ENCODE results near the gene LRRC31. TPM values are rescaled to one million over a fixed set of nuclear protein-coding genes. Genes with fewer than 3 reads are reported as not detected.

The LRRC31 gene
- total and polyA plus RNA-seq, 12 donors = not detected

DNA sequence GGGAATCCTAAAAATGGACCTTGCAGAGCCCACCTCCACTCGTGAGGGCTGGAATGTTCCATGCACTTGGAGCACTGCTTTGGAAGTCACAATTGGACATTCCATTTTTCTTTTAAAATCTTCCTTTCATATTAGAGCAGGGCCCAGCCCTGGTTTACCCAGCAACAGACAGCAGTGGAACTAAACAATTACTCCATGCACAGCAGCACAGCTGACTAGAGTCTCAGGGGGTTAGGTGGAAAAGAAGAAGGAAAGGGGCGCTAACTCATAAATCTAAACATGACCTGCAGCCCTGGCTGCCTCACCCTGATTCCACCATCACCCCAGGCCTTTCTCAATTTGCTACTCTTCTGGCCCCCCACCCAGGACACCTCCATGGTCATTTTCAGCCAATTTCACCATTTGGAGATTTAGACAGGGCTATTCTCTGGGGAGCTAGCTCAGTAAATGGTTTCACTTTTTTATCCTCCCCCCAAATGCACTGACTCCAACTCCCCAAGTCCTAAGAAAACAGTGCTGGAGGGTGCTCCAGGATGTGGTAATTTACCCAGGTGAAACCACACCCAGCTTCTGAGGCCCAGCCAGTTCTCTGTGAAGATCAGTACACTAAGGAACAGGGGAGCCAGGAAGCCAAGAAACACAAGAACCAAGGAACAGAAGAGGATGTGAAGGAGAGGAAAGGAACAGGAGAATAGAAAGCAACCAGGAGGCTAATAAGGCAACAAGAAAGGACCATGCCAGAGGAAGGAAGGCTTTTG is 1.6 kb upstream of the LRRC31 start:
- no peak for DNase-seq
- no peaks in the 10 kb centered on the region for H3K9me3 ChIP-seq
- no peak for ATAC-seq
- TF ChIP-seq, protein P1, sequence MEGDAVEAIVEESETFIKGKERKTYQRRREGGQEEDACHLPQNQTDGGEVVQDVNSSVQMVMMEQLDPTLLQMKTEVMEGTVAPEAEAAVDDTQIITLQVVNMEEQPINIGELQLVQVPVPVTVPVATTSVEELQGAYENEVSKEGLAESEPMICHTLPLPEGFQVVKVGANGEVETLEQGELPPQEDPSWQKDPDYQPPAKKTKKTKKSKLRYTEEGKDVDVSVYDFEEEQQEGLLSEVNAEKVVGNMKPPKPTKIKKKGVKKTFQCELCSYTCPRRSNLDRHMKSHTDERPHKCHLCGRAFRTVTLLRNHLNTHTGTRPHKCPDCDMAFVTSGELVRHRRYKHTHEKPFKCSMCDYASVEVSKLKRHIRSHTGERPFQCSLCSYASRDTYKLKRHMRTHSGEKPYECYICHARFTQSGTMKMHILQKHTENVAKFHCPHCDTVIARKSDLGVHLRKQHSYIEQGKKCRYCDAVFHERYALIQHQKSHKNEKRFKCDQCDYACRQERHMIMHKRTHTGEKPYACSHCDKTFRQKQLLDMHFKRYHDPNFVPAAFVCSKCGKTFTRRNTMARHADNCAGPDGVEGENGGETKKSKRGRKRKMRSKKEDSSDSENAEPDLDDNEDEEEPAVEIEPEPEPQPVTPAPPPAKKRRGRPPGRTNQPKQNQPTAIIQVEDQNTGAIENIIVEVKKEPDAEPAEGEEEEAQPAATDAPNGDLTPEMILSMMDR (IDR thresholded peaks at IDR 0.05) = no peak
- H3K27ac ChIP-seq = no peak overlapping the region
- H3K36me3 ChIP-seq = no peaks in the 10 kb centered on the region
- WGBS, 2 donors = 83% methylated on average over 2 of the region's 2 CpGs
- H3K27me3 ChIP-seq = peaks cover 0 to 5% (median 0%) of the 10 kb centered on the region in 7 donors
- intact Hi-C loops (cut with DNase I) = loop anchor here in 1 of 10 donors (10.0 kb wide), 1 partner anchor 83 kb away; no protein-coding TSS in a partner anchor
- no peaks in the 10 kb centered on the region for H3K4me1 ChIP-seq
- H3K4me3 ChIP-seq = no peak overlapping the region

DNA sequence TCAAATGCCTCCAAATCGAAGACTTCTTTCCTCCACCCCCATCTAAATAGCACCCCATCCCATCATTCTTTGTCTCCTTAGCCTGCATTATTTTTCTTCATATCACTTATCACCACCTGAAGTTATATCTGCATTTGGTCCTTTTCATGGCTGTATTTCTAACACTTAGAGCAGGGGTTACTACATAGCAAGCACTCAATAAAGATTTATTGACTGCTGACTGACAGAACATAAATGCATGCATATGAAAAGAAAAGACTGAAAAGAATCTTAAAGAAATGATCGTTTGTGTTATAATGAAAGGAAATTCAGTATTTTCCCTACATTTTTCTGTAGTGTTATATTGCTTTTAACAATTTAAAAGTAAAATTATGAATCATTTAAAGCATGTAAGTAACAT is 1.4 kb downstream of the LRRC31 start:
- H3K9me3 ChIP-seq = no peaks in the 10 kb centered on the region
- peaks cover 0 to 5% (median 0%) of the 10 kb centered on the region in 7 donors for H3K27me3 ChIP-seq
- no peaks in the 10 kb centered on the region for H3K36me3 ChIP-seq
- peaks cover 0 to 9% (median 0%) of the 10 kb centered on the region in 9 donors for H3K4me1 ChIP-seq
- DNase-seq (no peak), ATAC-seq (no peak)
- H3K4me3 ChIP-seq = no peak overlapping the region
- WGBS, 2 donors = 78 to 86% methylated on average over 2 of the region's 2 CpGs
- intact Hi-C loops (cut with DNase I) = loop anchor here in 4 of 10 donors (10.0 kb wide), 3 partner anchors 96 to 186 kb away; partner anchors contain the start of genes SEC62 (in 3 of the 4) and GPR160 (in 2 of the 4)
- TF ChIP-seq, protein P1 (IDR thresholded peaks at IDR 0.05) = no peak
- no peak overlapping the region for H3K27ac ChIP-seq

DNA sequence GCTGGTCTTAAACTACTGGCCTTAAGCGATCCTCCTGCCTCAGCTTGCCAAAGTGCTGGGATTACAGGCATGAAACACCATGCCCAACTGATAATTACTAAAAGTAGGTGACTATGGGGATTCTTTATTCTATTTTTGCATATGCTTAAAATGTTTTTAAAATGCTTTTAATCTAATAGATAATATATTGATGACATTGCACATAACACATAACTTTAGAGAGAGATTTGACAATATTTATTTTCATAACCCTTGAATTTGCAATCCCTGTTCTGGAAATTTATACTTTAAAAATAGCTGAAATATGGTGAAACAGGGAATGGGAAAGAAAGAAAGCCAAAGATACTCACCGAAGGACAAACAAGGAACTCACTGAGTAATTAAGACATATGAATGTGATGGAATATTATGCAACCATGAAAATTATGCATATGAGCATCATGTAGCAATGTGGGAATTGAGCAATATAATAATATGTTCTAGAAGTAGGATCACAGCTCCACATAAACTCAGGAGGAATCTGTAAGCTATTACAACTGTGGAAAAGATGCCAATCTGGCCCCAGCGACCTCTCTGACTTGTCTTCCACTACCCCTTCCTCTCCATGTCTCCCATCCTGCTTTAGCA is 2.0 kb downstream of the LRRC31 start:
- Histone ChIP-seq H3K27ac (no peak overlapping the region), H3K4me3 (no peak overlapping the region), H3K4me1 (peaks cover 0 to 9% (median 0%) of the 10 kb centered on the region in 9 donors), H3K36me3 (no peaks in the 10 kb centered on the region), H3K27me3 (peaks cover 0 to 2% (median 0%) of the 10 kb centered on the region in 7 donors), H3K9me3 (no peaks in the 10 kb centered on the region)
- DNase-seq (no peak), ATAC-seq (no peak)
- intact Hi-C loops (cut with DNase I) = loop anchor here in 4 of 10 donors (10.0 kb wide), 3 partner anchors 97 to 187 kb away; partner anchors contain the start of genes SEC62 (in 3 of the 4) and GPR160 (in 2 of the 4)
- 92 to 93% methylated on average over 3 of the region's 3 CpGs for WGBS, 2 donors
- TF ChIP-seq, protein P1 (IDR thresholded peaks at IDR 0.05) = no peak

DNA sequence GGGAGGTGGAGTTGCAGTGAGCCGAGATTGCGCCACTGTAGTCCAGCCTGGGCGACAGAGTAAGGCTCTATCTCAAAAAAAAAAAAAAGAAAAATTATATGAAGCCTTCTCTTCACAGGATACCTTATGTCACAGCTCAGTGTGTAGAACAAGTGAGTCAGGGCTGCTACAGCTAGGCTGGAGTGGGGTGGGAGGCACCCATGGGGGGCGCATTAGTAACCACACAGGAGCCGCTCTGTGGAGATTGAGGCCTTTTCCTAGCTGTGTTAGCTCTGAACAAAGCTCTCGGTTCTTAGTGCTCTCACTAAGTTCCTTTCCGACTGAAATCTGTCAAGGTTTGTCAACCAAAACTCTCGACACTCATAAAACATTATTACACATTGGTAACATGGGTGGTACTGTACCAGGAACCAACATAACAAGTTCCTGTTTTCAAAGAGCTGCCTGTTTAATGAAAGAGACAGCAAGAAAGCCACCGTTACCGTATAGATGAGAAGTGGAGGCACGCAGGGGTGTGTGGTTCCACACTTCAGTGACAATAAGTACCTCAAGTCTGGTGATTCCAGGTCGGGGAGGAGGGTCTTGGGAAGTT is 4.5 kb downstream of the LRRC31 start:
- Histone ChIP-seq H3K4me1 (peaks cover 0 to 9% (median 0%) of the 10 kb centered on the region in 9 donors), H3K27ac (peak overlapping the region in 1 of 10 donors; percentile 43), H3K9me3 (no peaks in the 10 kb centered on the region), H3K36me3 (no peaks in the 10 kb centered on the region), H3K4me3 (no peak overlapping the region), H3K27me3 (no peaks in the 10 kb centered on the region)
- DNase-seq (no peak), ATAC-seq (no peak)
- WGBS, 2 donors = 83 to 86% methylated on average over 12 of the region's 12 CpGs
- TF ChIP-seq, protein P1 (IDR thresholded peaks at IDR 0.05) = no peak
- intact Hi-C loops (cut with DNase I) = loop anchor here in 5 of 10 donors (2.0 to 10.0 kb wide), 4 partner anchors 100 to 190 kb away; partner anchors contain the start of genes SEC62 (in 4 of the 5) and GPR160 (in 2 of the 5)
